A549 treated with AZD2906 at 1 μM for 4 hours (cell line): ENCODE measurements around the gene GALP. TPM values are rescaled to one million over a fixed set of nuclear protein-coding genes. Genes with fewer than 3 reads are reported as not detected.

ENCODE experiments used
- total RNA-seq: library from RNA; stranded (reverse); fragments of 200-300 nt; extraction: Qiagen RNA extraction; gene quantifications from 5 replicates; pipeline ENCODE4 v1.2.3, GENCODE V29; 2022

GALP gene
- not detected in 5 replicates for total RNA-seq

DNA sequence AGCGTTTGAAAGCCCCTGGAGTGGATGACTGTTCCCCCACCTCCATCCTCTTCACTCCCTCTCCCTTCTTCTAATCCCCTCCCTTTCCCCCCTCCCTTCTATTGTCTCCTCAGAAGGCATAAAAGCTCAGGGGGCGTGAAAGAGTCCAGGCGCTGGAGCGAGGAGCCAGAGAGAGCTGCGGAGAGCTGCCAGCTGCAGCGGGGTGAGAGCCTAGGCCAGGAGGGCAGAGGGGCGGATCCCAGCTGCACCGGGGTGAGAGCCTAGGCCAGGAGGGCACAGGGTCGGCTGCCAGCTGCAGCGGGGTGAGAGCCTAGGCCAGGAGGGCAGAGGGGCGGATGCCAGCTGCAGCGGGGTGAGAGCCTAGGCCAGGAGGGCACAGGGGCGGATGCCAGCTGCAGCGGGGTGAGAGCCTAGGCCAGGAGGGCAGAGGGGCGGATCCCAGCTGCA lies at the start of gene GALP:
GALP (plus strand) TSS at position 148 of the 447 bp plus-strand sequence. CDS start 1,101 bp downstream, outside the sequence.

DNA sequence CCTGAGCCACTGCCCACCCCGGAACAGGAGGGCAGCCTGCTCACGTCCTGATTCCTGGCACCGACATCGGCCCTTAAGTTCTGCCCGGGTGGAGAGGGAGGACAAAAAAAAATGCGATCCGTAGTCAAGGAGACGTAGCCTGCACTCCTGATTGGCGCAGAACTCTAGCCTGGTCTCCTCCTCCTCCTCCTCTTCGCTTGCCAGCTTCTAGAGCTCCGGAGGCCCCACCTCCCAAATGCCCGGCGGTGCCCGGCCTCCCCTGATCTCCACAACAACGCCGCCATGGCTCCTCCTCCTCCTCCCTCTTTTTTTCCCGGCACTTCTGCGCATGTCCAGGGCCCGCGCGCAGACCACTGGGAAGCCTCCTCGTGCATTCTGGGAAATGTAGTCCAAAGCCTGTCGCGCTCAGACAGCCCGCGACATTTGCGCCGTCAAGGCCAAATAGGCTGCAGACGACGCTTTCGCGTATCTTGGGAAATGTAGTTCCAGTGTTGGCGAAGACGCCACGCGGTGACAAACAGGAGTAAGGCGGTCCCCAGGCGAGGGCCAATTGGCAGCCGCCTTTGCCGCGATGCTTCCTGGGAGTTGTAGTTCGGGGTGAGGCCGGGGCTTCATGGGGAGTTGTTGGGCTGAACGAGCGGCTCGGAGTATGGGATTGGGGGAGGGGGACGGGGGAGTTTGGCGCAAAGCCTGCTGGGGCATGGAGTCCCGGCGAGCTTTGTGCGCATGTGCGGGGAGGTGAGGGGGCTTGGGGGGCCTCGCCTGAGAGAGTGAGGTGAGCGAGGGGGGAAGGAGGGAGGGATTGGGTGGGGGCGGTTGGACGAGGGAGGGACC lies 35.0 kb upstream of the GALP start, which contains the start of gene ZNF444:
ZNF444 (plus strand) TSS at position 705 of the 834 bp plus-strand sequence. CDS start 5,625 bp downstream, outside the sequence.

GRCh38 chr19:56197646-56198045 lies 21.8 kb downstream of the GALP start, which contains the start of gene ZSCAN5B:
Gene ZSCAN5B (minus strand): TSS chr19:56197783. CDS start chr19:56193052, 4,731 bp downstream.

DNA sequence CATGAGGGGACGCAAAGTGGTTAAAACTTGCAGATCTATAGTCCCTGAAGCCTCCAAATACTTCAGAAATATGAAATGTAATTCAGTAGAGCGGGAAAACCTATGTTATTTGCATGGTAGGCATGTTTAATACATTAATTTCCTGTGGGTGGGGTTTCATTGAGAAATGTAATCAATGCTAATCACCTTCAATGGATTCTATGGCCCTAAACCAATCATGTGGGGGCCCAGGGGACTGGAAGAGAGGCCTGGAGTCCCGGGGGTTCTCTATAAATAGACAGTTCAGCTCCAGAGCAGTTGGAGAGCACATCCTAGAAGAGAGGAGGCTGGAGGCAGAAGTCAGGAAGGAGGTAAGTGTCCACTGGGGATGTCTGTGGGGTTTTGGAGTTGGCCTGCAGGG lies 26.2 kb downstream of the GALP start, which contains the start of gene ZSCAN5C:
ZSCAN5C (plus strand) TSS at position 301 of the 400 bp plus-strand sequence. CDS start 3,641 bp downstream, outside the sequence.

Other genes starting within 250 kb of the GALP start
- not detected in 5 replicates for gene NLRP13, start 243.7 kb upstream of the GALP start, total RNA-seq
- gene NLRP8, start 228.2 kb upstream of the GALP start, total RNA-seq = not detected in 5 replicates
- gene NLRP5, start 189.2 kb upstream of the GALP start, total RNA-seq = 0.02 to 0.07 TPM (median 0.05 TPM) in 4 of 5 replicates, not detected in the other
- 28.1 to 54.3 TPM (median 46.6 TPM) in 5 replicates for gene ZNF787, start 54.7 kb upstream of the GALP start, total RNA-seq
- gene ZNF444, start 34.7 kb upstream of the GALP start, total RNA-seq = 16.8 to 29.7 TPM (median 28.7 TPM) in 5 replicates
- gene ZSCAN5B, start 21.8 kb downstream of the GALP start, total RNA-seq = 0.05 to 0.06 TPM in 2 of 5 replicates, not detected in the others
- not detected in 5 replicates for gene ZSCAN5C, start 26.3 kb downstream of the GALP start, total RNA-seq
- not detected in 5 replicates for gene EDDM13, start 96.7 kb downstream of the GALP start, total RNA-seq
- gene ZSCAN5A, start 138.8 kb downstream of the GALP start, total RNA-seq = 7.5 to 9.0 TPM (median 8.3 TPM) in 5 replicates
- 0.91 to 1.1 TPM (median 1.0 TPM) in 5 replicates for gene ZNF582, start 217.5 kb downstream of the GALP start, total RNA-seq
- gene ZNF583, start 228.3 kb downstream of the GALP start, total RNA-seq = 1.7 to 2.4 TPM (median 2.2 TPM) in 5 replicates